H1 (cell line): ENCODE data around the gene HAT1. TPM values are rescaled to one million over a fixed set of nuclear protein-coding genes. Genes with fewer than 3 reads are reported as not detected.

Experiments
- CTCF ChIA-PET: fragments of 300-600 bp; sonication (Branson Sonifier 250); formaldehyde crosslinking; loops from one replicate; lab custom pipeline; 2021; ENCODE audit not compliant: partially characterized antibody; lab: Charles Lee
- POLR2A ChIA-PET: fragments of 300-600 bp; sonication (Branson Sonifier 250); formaldehyde crosslinking; loops from one replicate; lab custom pipeline; 2021; ENCODE audit warnings: inconsistent platforms; ENCODE audit not compliant: partially characterized antibody; lab: Charles Lee
- DNase-seq, 2 experiments: peaks; one replicate each; pipeline versions ENCODE4 v3.0.0 to v3.0.0-alpha.2; 2010 to 2022; ENCODE audit warnings: low spot score in 2 of 2, low read depth in 1 of 2, mixed read lengths in 1 of 2
- FAIRE-seq: peaks from 2 replicates; lab custom pipeline; 2011; peaks lifted over from hg19 to GRCh38; lab: Jason Lieb, UNC
- H2AFZ ChIP-seq: 2 replicates; pipeline ENCODE4 v1.8.1; 2012; ENCODE audit warnings: low read length, inconsistent platforms
- H2AK5ac ChIP-seq: 2 replicates; pipeline ENCODE4 v1.6.1; 2013; ENCODE audit warnings: low read depth, low read length
- H2BK120ac ChIP-seq: replicated peaks from 2 replicates; pipeline ENCODE3; 2013; ENCODE audit warnings: low read depth, low read length, inconsistent platforms
- H2BK12ac ChIP-seq: 2 replicates; pipeline ENCODE4 v1.6.1; 2013; ENCODE audit warnings: low read depth, low read length
- H2BK15ac ChIP-seq: 2 replicates; pipeline ENCODE4 v1.6.1; 2013; ENCODE audit warnings: low read length
- H2BK20ac ChIP-seq: 2 replicates; pipeline ENCODE4 v1.6.1; 2013; ENCODE audit warnings: low read length
- H2BK5ac ChIP-seq: 2 replicates; pipeline ENCODE4 v1.6.1; 2013; ENCODE audit warnings: low read depth, low read length
- H3K14ac ChIP-seq: 2 replicates; pipeline ENCODE4 v1.6.1; 2013; ENCODE audit warnings: inconsistent platforms; ENCODE audit not compliant: insufficient read length
- H3K18ac ChIP-seq: 2 replicates; pipeline ENCODE4 v1.6.1; 2013; ENCODE audit warnings: low read length; ENCODE audit errors: extremely low read depth
- H3K23ac ChIP-seq: 2 replicates; pipeline ENCODE4 v1.6.1; 2013; ENCODE audit warnings: inconsistent platforms; ENCODE audit not compliant: insufficient read length
- H3K23me2 ChIP-seq: 2 replicates; pipeline ENCODE4 v1.6.1; 2013; ENCODE audit warnings: low read depth, low read length
- H3K27ac ChIP-seq: 2 replicates; pipeline ENCODE4 v1.6.1; 2011; ENCODE audit warnings: low read depth, low read length, inconsistent platforms
- H3K27me3 ChIP-seq, 4 experiments: replicated peaks in 1 of 4; 1 replicate in 1 of 4; 2 replicates in 3 of 4; pipeline versions ENCODE4 v1.6.1 to v1.8.1; 2011 to 2013; ENCODE audit warnings: low read length in 3 of 4, mild to moderate bottlenecking in 3 of 4, inconsistent platforms in 2 of 4, mixed read lengths in 2 of 4, moderate library complexity in 1 of 4; ENCODE audit not compliant: control insufficient read depth in 3 of 4, insufficient read depth in 3 of 4; ENCODE audit errors: extremely low read depth in 1 of 4
- H3K36me3 ChIP-seq, 4 experiments: 2 replicates each; pipeline versions ENCODE4 v1.6.1 to v1.8.1; 2011 to 2013; ENCODE audit warnings: mild to moderate bottlenecking in 4 of 4, low read length in 3 of 4, moderate library complexity in 2 of 4, control low read depth in 1 of 4, inconsistent platforms in 1 of 4; ENCODE audit not compliant: insufficient read depth in 4 of 4, control insufficient read depth in 2 of 4
- H3K4ac ChIP-seq: replicated peaks from 2 replicates; pipeline ENCODE3; 2013; ENCODE audit warnings: low read length, low read depth, mixed read lengths, inconsistent platforms; ENCODE audit not compliant: insufficient read length
- H3K4me1 ChIP-seq, 4 experiments: replicated peaks in 1 of 4; 1 replicate in 1 of 4; 2 replicates in 3 of 4; pipeline versions ENCODE4 v1.6.1 to v1.8.1; 2011 to 2013; ENCODE audit warnings: low read length in 3 of 4, inconsistent platforms in 2 of 4, mixed read lengths in 1 of 4; ENCODE audit not compliant: insufficient read depth in 4 of 4, control insufficient read depth in 3 of 4
- H3K4me2 ChIP-seq, 2 experiments: 2 replicates each; pipeline versions ENCODE4 v1.6.1 to v1.8.1; 2011 to 2013; ENCODE audit warnings: low read depth in 2 of 2, low read length in 2 of 2, control low read depth in 1 of 2, inconsistent platforms in 1 of 2, mild to moderate bottlenecking in 1 of 2; ENCODE audit not compliant: insufficient read depth in 1 of 2
- H3K4me3 ChIP-seq, 4 experiments: fragments of 200-600, 300-600 bp in 1 of 4; sonication (generic), shearing (Covaris generic), sonication (Bioruptor Twin) in 1 of 4; 2 replicates each; pipeline versions ENCODE4 v1.5.1 to v1.8.1; 2011 to 2016; ENCODE audit warnings: low read length in 4 of 4, low read depth in 3 of 4, control low read depth in 2 of 4, inconsistent platforms in 2 of 4, mild to moderate bottlenecking in 2 of 4, mixed read lengths in 1 of 4, moderate library complexity in 1 of 4; ENCODE audit not compliant: insufficient read depth in 2 of 4; ENCODE audit errors: extremely low read depth in 1 of 4
- H3K56ac ChIP-seq: replicated peaks from 2 replicates; pipeline ENCODE3; 2013; ENCODE audit warnings: low read depth, mild to moderate bottlenecking, mixed read lengths, low read length, inconsistent platforms; ENCODE audit not compliant: insufficient read length
- H3K79me1 ChIP-seq: 2 replicates; pipeline ENCODE4 v1.6.1; 2013; ENCODE audit warnings: low read depth, low read length, control low read depth
- H3K79me2 ChIP-seq, 2 experiments: 2 replicates each; pipeline versions ENCODE4 v1.6.1 to v1.8.1; 2012 to 2013; ENCODE audit warnings: low read length in 2 of 2, mild to moderate bottlenecking in 2 of 2, inconsistent platforms in 1 of 2; ENCODE audit not compliant: insufficient read depth in 2 of 2, control insufficient read depth in 1 of 2
- H3K9ac ChIP-seq, 4 experiments: replicated peaks in 1 of 4; 1 replicate in 1 of 4; 2 replicates in 3 of 4; pipeline versions ENCODE4 v1.6.1 to v1.8.1; 2011 to 2013; ENCODE audit warnings: low read depth in 3 of 4, low read length in 3 of 4, control low read depth in 2 of 4, mild to moderate bottlenecking in 2 of 4, moderate library complexity in 2 of 4, inconsistent platforms in 1 of 4; ENCODE audit errors: extremely low read depth in 1 of 4
- H3K9me3 ChIP-seq, 2 experiments: 2 replicates each; pipeline versions ENCODE4 v1.6.1 to v1.8.1; 2012 to 2013; ENCODE audit warnings: mild to moderate bottlenecking in 2 of 2, moderate library complexity in 2 of 2, control low read depth in 1 of 2, inconsistent platforms in 1 of 2, low read depth in 1 of 2, low read length in 1 of 2, mixed read lengths in 1 of 2; ENCODE audit not compliant: insufficient read depth in 2 of 2
- H4K20me1 ChIP-seq, 2 experiments: replicated peaks in 1 of 2; 2 replicates each; pipeline versions ENCODE3 to v1.8.1; 2011 to 2013; ENCODE audit warnings: inconsistent platforms in 2 of 2, low read length in 2 of 2, mild to moderate bottlenecking in 1 of 2; ENCODE audit not compliant: insufficient read depth in 2 of 2, control insufficient read depth in 1 of 2
- H4K5ac ChIP-seq: 2 replicates; pipeline ENCODE4 v1.6.1; 2013; ENCODE audit warnings: low read length, low read depth, mixed read lengths, inconsistent platforms; ENCODE audit not compliant: insufficient read length
- H4K8ac ChIP-seq: 2 replicates; pipeline ENCODE4 v1.8.0; 2013; ENCODE audit warnings: mild to moderate bottlenecking, moderate library complexity, low read length, inconsistent platforms; ENCODE audit not compliant: insufficient read depth; ENCODE audit errors: extremely low read depth
- H4K91ac ChIP-seq: replicated peaks from 2 replicates; pipeline ENCODE3; 2013; ENCODE audit warnings: low read length, mixed read lengths, inconsistent platforms; ENCODE audit not compliant: insufficient read length
- ASH2L ChIP-seq: fragments of 200-600, 300-600 bp; sonication (generic); IDR thresholded peaks from one replicate; pipeline ENCODE4 v1.7.1; 2017; ENCODE audit warnings: low read length
- ATF2 ChIP-seq: IDR thresholded peaks from 2 replicates; pipeline ENCODE4 v1.6.1; 2012; ENCODE audit warnings: low read length, inconsistent platforms
- BRCA1 ChIP-seq: IDR thresholded peaks from 2 replicates; pipeline ENCODE4 v1.6.1; 2012; ENCODE audit warnings: low read depth, low read length, improper control_type of control experiment
- CEBPB ChIP-seq: IDR thresholded peaks from 2 replicates; pipeline ENCODE4 v1.6.1; 2012; ENCODE audit warnings: low read depth, low read length
- CHD1 ChIP-seq: IDR thresholded peaks from 2 replicates; pipeline ENCODE4 v1.6.1; 2012; ENCODE audit warnings: low read depth, low read length, improper control_type of control experiment
- GTF2F1 ChIP-seq: IDR thresholded peaks from 2 replicates; pipeline ENCODE4 v1.6.1; 2012; ENCODE audit warnings: low read depth, low read length, improper control_type of control experiment, borderline replicate concordance
- KDM4A ChIP-seq: IDR thresholded peaks from one replicate; pipeline ENCODE4 v1.7.1; 2012; ENCODE audit warnings: low read depth, mild to moderate bottlenecking, moderate library complexity, low read length, inconsistent platforms; ENCODE audit not compliant: severe bottlenecking
- KDM5A ChIP-seq: fragments of 200-600 bp; IDR thresholded peaks from 2 replicates; pipeline ENCODE4 v1.7.1; 2012; ENCODE audit warnings: mild to moderate bottlenecking, low read length, inconsistent platforms, mixed read lengths
- POLR2AphosphoS5 ChIP-seq: IDR thresholded peaks from 2 replicates; pipeline ENCODE4 v1.6.1; 2011; ENCODE audit warnings: low read depth, low read length
- WGBS, 2 experiments: shearing (Covaris generic) in 1 of 2; methylation state at CpG; one replicate each; pipeline versions ENCODE4 v1.1.6 to v1.1.7; 2013 to 2015; ENCODE audit warnings: low lambda C conversion rate in 2 of 2, mixed read lengths in 2 of 2, inconsistent platforms in 1 of 2, low coverage in 1 of 2, missing lambda C conversion rate in 1 of 2; ENCODE audit not compliant: insufficient replicate concordance in 2 of 2, insufficient coverage in 1 of 2, insufficient read length in 1 of 2; ENCODE audit errors: extremely low coverage in 1 of 2, missing lambda C conversion rate in 1 of 2; 5-methylcytosine and 5-hydroxymethylcytosine counted together
- polyA plus RNA-seq, 7 experiments: library from polyadenylated mRNA; depleted of rRNA in 3 of 7; stranded (reverse) in 5 of 7; unstranded in 2 of 7; fragments of >200 nt in 5 of 7; fragments of 200-250 nt in 2 of 7; gene quantifications; 1 replicate in 5 of 7; 2 replicates in 1 of 7; 4 replicates in 1 of 7; pipeline versions ENCODE4 v1.2.1 to v1.2.3, GENCODE V29; 2011 to 2013; ENCODE audit warnings: missing spikeins in 2 of 7, mixed read lengths in 2 of 7
- total RNA-seq: library from RNA; stranded (reverse); fragmentation: NEBNext Ultra II Directional; extraction: Animal tissue kit (Norgen Biotek cat#: 25700); gene quantifications from 2 replicates; pipeline ENCODE4 v1.2.1, GENCODE V29; 2021
- TF ChIP-seq, protein P1 (sequence below), 3 experiments: IDR thresholded peaks; 1 replicate in 2 of 3; 2 replicates in 1 of 3; pipeline versions ENCODE4 v1.5.1 to v1.6.1; 2011; ENCODE audit warnings: low read length in 3 of 3, mild to moderate bottlenecking in 3 of 3, inconsistent platforms in 2 of 3, low read depth in 1 of 3, moderate library complexity in 1 of 3; ENCODE audit not compliant: insufficient read depth in 1 of 3; ENCODE audit errors: control extremely low read depth in 1 of 3

The HAT1 gene
- total and polyA plus RNA-seq, 2 of the 8 experiments (the other 6 are each of a cell fraction or from before 2014, with no cell fraction given), result 44.6 to 74.2 TPM

- Histone ChIP-seq H2BK120ac (no peak overlapping the region), H4K91ac (no peak overlapping the region), H3K79me1 (no peaks in the 10 kb centered on the region), H3K23ac (no peak overlapping the region), H3K56ac (no peak overlapping the region), H3K79me2 (no peaks in the 10 kb centered on the region), H3K14ac (no peak overlapping the region), H3K4ac (no peak overlapping the region), H3K36me3 (no peaks in the 10 kb centered on the region), H3K27ac (no peak overlapping the region), H3K9me3 (no peaks in the 10 kb centered on the region), H3K27me3 (no peaks in the 10 kb centered on the region), H3K4me1 (no peaks in the 10 kb centered on the region), H2BK20ac (no peak overlapping the region), H2AK5ac (no peak overlapping the region), H3K9ac (no peak overlapping the region), H3K4me2 (no peak overlapping the region), H3K18ac (no peak overlapping the region), H2BK5ac (no peak overlapping the region), H2BK12ac (no peak overlapping the region), H4K5ac (no peak overlapping the region), H2BK15ac (no peak overlapping the region), H4K20me1 (no peaks in the 10 kb centered on the region), H3K23me2 (no peaks in the 10 kb centered on the region), H3K4me3 (no peak overlapping the region), H2AFZ (no peak overlapping the region), H4K8ac (no peak overlapping the region)
- POLR2A ChIA-PET, result interaction anchor here (1.5 kb wide), 1 partner anchor 8 kb away, joined by 6 read pairs; the partner anchor contains the start of gene METAP1D
- CTCF ChIA-PET, result interaction anchor here (0.5 to 1.0 kb wide), 2 partner anchors 34 to 107 kb away, joined by 3 to 4 read pairs; no protein-coding TSS in a partner anchor
- 90% methylated on average over 4 of the region's 4 CpGs; no CpG with 5 or more reads in 1 of the 2 experiments for WGBS, 2 experiments
- FAIRE-seq (no peak), DNase-seq (no peak)
- TF ChIP-seq BRCA1, result no peak
- no peak for TF ChIP-seq POLR2AphosphoS5
- TF ChIP-seq CEBPB, result no peak
- no peak for TF ChIP-seq ASH2L
- no peak for TF ChIP-seq KDM5A
- no peak for TF ChIP-seq ATF2
- no peak for TF ChIP-seq KDM4A
- TF ChIP-seq, protein P1, sequence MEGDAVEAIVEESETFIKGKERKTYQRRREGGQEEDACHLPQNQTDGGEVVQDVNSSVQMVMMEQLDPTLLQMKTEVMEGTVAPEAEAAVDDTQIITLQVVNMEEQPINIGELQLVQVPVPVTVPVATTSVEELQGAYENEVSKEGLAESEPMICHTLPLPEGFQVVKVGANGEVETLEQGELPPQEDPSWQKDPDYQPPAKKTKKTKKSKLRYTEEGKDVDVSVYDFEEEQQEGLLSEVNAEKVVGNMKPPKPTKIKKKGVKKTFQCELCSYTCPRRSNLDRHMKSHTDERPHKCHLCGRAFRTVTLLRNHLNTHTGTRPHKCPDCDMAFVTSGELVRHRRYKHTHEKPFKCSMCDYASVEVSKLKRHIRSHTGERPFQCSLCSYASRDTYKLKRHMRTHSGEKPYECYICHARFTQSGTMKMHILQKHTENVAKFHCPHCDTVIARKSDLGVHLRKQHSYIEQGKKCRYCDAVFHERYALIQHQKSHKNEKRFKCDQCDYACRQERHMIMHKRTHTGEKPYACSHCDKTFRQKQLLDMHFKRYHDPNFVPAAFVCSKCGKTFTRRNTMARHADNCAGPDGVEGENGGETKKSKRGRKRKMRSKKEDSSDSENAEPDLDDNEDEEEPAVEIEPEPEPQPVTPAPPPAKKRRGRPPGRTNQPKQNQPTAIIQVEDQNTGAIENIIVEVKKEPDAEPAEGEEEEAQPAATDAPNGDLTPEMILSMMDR (IDR thresholded peaks at IDR 0.05; ENCODE audit: control extremely low read depth in 1 of 3, insufficient read depth in 1 of 3, low read depth in 1 of 3, low read length in 3 of 3), result no peak
- TF ChIP-seq GTF2F1, result no peak
- TF ChIP-seq CHD1, result no peak
Measured at GRCh38 chr2:171991027-171991426, 68.8 kb downstream of the HAT1 start.
